Panc1 (cell line): ENCODE measurements around the gene FYN.

Experiments
- SIN3A ChIP-seq: IDR thresholded peaks from 2 replicates; pipeline ENCODE4 v1.6.1; 2012; ENCODE audit warnings: low read depth, mild to moderate bottlenecking, low read length, moderate library complexity, borderline replicate concordance; ENCODE audit not compliant: insufficient read depth
- TCF7L2 ChIP-seq: IDR thresholded peaks from 2 replicates; pipeline ENCODE4 v1.6.1; 2011; ENCODE audit warnings: mild to moderate bottlenecking, low read depth, low read length, inconsistent platforms
- TF ChIP-seq, protein P1 (sequence below): fragments of 450-650 bp; IDR thresholded peaks from 2 replicates; pipeline ENCODE4 v1.5.1; 2017; ENCODE audit warnings: mild to moderate bottlenecking

DNA sequence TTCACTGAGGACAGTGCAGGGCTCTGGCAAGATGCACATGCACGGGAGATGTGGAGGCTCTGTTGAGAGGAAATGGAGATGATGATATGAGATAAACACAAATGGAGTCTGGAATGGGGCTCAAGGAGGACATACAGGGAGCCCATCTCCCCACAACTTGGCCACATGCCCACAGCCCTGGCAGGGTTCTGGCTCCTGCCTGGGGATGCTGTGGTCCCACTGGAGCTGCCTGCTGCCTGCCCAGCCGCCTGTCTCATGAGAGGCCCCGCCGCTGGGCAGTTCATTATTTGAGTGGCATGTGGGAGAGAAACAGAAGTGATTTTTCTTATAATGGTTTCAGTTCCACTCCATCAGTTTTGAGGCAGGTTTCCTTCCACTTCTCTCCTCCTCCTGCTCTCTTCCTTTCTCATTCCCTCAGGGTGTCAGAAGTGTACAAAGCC is 134.0 kb downstream of the FYN start:
- TF ChIP-seq, protein P1, sequence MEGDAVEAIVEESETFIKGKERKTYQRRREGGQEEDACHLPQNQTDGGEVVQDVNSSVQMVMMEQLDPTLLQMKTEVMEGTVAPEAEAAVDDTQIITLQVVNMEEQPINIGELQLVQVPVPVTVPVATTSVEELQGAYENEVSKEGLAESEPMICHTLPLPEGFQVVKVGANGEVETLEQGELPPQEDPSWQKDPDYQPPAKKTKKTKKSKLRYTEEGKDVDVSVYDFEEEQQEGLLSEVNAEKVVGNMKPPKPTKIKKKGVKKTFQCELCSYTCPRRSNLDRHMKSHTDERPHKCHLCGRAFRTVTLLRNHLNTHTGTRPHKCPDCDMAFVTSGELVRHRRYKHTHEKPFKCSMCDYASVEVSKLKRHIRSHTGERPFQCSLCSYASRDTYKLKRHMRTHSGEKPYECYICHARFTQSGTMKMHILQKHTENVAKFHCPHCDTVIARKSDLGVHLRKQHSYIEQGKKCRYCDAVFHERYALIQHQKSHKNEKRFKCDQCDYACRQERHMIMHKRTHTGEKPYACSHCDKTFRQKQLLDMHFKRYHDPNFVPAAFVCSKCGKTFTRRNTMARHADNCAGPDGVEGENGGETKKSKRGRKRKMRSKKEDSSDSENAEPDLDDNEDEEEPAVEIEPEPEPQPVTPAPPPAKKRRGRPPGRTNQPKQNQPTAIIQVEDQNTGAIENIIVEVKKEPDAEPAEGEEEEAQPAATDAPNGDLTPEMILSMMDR: no peak
- TF ChIP-seq TCF7L2: no peak
- no peak for TF ChIP-seq SIN3A
